HL-60/S4 treated with retinoic acid at 250 ng/mL for 4 days and 3 days (cell line): ENCODE results near the gene SLC35F1.
"Not testable (repeated sequence)": the region's sequence is repeated elsewhere in the genome, so short reads cannot be mapped to it uniquely, and the experiment has no call there.

ENCODE experiments used
- in situ Hi-C: fragments of 300-500 bp; cut with MboI; formaldehyde crosslinking; loops from 2 replicates; pipeline ENCODE4 v1.7.0; 2022; ENCODE audit warnings: low sequenced_read_pairs

Gene SLC35F1

DNA sequence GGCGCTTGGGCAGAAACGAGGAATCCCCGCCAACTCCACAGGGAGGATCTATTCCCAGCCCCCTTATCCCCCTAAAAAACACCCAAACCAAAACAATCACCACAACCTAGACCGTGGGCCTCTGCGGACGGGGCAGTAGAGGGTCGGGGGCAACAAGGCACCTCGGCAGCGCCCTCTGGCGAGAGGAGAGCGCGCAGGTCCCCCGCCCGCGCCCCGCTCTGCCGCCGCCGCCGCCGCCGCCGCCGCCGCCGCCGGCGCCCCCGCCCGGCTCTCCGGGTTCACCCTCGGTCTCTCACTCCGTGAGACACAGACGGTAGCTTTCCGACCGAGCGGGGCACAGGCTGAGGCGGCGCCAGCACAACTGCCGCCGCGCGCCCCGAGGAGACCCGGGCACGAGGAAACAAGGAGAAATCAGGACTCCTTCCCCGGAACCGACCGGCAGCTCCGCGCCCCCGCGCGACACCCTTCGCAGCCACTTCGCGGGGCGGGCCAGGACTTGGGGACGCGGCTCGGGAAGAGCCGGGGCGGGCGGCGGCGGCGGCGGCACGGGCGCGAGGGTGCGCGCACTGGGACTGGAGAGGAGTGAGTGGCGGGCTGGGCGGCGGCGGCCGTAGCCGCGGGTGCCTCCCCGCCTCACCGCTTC is at the start of gene SLC35F1:
TSS of gene SLC35F1 (plus strand) at position 307 of the 643 bp plus-strand sequence.
- in situ Hi-C loops, result no loop called here

DNA sequence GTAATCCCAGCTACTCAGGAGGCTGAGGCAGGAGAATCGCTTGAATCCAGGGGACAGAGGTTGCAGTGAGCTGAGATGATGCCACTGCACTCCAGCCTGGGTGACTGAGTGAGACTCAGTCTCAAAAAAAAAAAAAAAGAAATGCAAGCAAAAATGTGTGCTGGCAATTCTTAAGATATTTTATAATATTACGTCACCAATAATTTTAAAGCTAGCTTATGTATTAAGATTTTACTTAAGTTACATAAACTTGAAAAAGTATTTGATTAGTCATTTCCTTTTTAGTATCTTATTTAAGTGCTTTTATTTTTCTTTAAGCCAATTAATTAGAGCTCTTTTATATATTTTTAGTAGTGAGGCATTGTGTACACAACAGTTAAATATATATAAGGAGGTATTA is 48.5 kb upstream of the SLC35F1 start:
- in situ Hi-C loops, result not testable (repeated sequence)

DNA sequence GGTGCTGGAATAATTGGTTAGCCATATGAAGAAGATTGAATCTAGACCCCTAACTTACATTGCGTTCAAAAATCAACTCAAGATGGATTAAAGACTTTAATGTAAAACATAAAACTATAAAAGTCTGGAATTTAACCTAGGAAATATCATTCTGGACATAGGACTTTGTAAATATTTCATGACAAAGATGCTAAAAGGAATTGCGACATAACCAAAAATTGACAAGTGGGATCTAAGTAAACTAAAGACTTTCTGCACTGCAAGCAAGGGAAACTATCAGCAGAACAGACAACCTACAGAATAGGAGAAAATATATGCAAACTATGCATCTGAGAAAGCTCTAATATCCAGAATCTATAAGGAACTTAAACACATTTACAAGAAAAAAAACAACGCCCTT is 45.5 kb upstream of the SLC35F1 start:
- in situ Hi-C loops, result no loop called here

DNA sequence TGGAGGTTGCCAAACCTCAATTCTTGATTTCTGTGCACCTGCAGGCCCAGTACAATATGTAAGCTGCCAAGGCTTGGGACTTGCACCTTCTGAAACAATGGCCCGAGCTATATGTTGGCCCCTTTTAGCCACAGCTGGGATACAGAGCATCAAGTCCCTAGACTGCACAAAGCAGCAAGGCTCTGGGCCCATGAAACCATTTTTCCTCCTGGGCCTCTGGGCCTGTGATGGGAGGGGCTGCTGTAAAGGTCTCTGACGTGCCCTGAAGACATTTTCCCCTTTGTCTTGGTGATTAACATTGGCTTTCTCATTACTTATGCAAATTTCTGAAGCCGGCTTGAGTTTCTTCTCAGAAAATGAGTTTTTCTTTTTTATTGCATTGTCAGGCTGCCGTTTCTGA is 40.5 kb upstream of the SLC35F1 start:
- in situ Hi-C loops, result no loop called here

DNA sequence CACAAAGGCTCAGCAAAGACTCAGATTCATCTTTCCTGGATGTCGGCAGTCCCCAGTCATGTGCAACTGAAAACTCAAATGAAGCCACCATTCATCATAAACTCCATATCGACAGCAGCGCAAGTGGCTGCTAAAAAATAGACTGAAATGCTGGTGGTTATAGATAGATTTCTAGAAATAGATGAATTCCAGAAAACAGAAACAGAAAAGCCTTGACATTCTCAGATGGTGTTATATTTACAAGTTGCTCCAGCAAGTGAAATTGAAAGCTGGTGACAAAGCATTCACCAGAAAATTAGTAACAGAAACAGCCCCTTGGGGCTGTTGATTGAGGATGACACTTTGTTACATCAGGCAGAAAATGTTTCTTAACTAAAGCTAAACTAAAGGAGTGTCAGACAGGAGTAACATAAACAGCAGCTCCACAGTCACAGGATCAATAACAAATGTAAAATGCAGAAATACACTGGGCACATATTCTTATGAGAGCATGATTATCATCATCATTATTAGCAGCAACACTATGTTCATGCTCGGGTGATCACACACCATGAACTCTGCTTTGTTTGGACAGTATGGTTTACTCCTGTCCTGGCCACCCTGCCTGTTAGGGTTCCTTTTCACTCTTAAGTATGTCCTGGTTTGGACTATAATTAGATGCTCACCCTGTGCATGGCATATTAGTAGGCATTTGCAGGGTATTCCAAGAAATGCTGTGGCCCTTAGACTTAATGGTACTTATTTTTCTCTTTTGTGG is 36.4 kb upstream of the SLC35F1 start:
- in situ Hi-C loops, result no loop called here

DNA sequence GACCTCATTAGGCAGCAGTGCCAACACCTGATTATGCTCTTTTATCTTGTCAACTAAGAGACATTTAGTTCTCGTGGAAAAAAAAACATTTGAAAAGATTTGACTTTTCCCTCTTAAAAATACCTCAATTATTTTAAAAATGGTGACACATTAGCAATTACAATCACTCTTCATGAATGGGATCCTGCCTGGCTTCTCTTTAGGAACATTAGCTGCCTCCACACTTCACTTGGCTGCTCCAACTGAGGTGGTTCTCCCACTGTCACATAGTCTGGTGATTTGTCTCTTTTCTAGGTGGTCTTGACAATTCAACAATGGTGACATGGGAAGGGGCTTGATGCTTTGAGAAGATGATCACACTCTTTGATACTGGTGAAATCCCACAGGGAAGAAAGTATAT is 26.2 kb upstream of the SLC35F1 start:
- in situ Hi-C loops, result no loop called here

DNA sequence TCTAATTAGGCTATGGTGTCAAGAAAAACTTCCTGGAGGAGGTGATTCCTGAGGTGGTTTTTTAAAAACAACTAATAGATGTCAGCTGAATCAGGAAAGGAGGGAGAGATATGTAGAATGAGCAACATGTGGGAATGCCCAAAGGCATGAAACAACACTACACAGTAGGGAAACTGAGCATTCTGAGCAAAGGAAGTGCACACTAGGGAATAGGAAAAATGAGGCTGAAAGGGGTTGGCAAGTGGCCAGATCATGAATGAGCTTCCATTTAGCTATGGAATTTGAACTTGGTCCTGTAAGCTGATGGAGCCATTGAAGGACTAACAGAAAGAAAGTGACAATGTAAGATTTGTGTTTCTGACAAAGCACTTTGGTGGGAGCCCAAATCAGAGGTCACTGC is 16.9 kb upstream of the SLC35F1 start:
- in situ Hi-C loops, result no loop called here

DNA sequence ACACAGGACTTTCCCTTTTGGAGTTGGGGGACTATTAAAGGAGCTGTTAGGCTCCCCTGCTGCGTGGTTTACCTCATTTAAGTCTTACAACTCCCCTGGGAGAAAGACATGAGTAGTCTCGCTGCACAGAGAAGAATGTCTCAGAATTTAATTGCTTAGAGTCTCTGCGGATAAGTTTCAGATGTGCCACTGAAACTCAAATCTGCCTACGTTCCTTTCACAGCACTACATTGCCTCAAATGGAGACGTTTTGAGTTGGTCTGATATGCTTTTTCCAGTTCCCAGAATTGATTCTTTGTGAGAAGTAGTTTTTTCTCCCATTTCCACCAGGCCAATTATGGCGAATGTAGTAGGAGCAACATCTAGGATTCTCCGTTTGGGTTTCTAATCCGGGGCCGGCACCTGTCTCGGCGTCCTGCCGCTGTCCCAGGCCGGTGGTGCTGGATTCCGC is 532 bp upstream of the SLC35F1 start:
- in situ Hi-C loops, result no loop called here

DNA sequence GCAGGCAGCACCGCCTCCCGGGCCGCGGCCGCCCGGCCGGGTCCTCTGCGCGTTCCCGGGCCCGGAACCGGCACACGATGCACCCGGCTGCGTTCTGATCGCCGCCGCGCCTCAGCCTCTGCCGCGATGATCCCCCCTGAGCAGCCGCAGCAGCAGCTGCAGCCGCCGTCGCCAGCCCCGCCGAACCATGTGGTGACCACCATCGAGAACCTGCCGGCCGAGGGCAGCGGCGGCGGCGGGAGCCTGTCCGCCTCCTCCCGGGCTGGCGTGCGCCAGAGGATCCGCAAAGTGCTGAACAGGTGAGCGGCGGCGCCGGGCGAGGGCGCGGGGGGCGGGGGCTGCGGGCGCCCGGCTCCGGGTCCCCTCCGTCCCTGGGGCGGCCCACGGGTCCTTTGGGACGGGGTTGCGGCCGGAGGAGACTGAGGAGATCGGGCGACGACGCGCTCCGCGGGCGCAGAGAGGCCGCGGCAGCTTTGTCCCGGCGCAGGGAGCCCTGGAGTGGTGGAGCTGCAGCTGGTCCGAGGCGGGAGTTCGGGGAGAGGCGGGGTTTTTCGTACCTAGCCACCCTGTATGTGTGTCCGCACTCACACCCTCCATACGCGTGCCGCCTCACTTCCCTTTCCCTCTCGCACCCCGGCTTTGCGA is 659 bp downstream of the SLC35F1 start:
- in situ Hi-C loops, result no loop called here

DNA sequence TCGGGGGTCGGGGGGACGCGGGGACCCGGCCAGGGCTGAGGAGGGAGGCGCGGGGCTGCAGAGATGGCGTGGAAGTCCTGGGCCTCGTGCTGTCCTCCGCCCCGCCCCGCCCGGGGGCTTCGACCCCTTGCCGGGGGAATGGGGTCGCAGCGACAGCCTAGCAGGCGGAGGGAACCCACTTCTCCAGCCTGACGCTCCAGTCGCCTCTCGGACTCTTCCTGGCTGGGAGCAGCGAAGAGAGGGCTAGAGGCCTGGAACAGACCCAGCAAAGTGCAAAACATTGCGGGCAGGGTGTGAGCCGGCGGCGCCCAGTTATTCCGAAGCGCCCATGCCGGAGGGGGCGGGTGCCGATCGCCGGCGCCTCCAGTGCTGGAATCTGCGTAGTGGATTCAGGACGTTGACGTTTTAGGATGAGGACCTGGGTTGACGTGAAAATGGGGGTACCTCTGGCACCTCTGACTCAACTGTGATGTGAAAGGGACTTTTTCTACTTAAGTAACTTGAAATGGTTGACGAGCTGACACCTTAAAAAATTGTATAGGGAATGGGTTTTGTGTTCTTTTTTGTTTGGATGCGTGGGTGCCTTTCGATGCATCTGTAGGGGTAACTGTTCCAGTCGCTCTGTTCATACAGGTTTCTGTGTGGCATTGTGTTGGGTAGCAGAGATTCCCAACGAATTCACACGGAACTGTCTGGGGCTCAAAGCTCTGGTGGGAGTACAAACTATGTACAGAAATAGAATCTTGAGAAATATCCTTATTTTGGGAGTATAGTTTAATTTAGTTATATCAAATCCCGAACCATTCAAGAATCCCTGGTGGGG is 1.4 kb downstream of the SLC35F1 start:
- in situ Hi-C loops, result no loop called here

DNA sequence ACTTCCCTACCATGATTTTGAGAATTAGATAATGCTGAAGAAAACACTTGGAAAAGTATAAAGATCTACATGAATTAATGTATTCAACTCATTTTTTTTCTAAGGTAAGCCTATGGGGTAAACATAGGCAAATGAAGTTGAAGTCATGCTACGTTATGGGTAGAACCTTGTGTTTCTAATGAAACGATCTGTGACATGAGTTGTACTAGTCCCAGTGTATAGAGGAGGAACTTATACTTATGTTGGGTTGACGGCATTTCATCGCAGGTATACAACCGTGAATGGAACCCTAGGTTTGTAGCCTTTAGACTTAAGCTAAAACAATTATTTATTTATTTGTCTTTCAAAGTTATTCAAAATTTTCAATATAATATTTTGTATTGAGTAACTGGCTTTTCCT is 2.6 kb downstream of the SLC35F1 start:
- in situ Hi-C loops, result no loop called here

DNA sequence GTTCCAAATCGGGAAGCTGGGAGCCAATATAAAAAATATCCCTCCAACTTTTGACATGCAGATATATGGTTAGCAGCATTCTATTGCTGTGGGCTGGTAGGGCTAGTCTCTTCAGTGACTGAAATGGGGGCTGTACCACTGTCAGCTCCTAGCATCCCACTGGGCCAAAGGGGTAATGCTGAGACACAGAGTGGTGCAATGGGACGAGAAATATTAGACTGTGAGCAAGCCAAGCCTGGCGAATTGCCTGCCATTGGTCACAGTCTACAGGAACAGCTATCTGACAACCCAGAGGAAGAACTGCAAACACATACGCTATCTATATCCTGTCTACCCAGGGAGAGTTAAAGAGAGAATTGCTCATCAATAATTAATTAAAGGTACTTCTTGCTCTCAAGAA is 3.5 kb downstream of the SLC35F1 start:
- in situ Hi-C loops, result no loop called here

DNA sequence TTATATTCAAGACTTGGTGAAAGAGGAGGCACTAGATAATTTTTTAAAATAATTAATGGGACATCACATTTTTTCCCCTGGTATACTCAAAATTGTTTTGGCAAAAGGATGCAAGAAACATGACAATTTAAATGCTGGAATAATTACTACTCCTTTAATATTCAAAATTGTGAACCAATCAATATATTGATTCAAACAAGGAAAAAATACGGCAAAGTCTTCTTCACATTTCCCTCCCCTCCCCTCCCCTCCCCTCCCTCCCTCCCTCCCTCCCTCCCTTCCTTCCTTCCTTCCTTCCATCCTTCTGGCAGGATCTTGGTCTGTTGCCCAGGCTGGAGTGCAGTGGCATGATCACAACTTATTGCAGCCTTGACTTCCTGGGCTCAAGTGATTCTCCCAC is 4.1 kb downstream of the SLC35F1 start:
- in situ Hi-C loops, result no loop called here

DNA sequence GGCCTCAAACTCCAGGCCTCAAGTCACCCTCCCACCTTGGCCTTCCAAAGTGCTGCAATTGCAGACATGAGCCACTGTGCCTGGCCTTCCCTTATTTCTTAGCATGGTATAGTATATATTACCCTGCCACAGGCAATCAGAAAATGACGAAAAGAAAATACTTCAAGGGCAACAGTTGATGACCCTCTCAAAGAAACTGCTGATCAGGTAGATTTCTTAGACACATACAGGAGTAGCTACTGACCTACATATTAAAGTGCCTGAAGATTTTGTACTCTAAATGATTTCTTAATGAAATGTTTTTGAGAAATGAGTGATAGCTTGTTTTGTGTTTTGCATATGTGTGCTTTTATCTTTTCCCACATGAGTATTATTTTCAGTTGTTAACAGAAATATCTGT is 4.6 kb downstream of the SLC35F1 start:
- in situ Hi-C loops, result no loop called here

DNA sequence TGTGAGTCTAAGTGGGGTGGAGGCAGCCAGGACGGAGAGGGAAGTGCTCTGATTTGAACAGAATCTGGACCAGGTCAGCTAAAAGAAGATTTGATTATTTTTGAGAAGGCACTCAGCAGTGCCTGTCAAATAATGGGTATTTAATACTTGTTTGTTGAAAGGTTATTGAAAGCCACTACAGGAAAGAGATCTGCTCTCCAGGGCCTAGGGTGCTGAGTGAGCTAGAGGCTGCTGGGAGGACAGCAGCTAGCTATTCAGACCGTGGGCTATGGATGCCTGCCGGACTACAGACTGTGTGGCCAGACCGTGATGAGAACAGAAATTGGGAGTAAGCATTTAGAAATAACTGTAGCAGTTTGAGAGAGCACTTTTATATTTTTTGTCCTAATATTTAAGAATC is 8.8 kb downstream of the SLC35F1 start:
- in situ Hi-C loops, result no loop called here

DNA sequence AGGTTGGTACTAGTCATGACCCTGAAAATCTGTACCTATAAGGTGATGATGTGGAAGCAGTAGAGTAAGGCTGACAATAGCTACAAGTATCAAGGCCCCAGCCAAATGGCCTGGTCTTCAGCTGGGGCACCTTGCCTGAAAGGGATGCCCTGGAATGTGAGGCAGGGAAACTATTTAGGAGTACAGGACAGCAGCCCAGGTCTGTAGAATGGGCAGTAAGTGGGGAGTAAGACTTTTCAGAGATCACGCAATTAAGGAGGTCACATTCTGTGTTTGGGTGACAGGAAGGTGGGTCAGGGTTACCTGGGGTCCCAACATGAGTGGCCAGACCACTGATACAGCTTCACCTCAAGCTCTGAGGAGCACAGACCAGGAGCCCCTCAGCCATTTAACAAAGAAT is 9.4 kb downstream of the SLC35F1 start:
- in situ Hi-C loops, result no loop called here

DNA sequence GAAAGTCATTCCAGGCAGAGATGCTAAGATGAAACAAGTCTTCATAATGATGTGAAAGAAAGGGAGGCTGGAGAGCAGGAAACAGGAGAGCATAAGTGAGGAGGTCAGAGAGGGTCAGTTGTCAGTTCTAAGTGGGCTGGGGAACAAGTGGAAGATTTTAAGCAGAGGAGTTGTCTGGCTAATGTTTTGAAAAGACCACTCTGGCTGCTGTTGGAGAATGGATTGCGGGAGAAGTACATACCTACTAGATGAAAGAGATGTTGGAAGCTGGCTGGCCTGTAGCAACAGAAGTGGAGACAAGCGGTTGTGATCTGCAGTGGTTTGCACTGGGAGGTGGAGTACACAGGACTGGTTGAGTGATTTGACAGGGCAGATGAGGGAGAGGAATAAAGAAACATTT is 10.1 kb downstream of the SLC35F1 start:
- in situ Hi-C loops, result no loop called here

DNA sequence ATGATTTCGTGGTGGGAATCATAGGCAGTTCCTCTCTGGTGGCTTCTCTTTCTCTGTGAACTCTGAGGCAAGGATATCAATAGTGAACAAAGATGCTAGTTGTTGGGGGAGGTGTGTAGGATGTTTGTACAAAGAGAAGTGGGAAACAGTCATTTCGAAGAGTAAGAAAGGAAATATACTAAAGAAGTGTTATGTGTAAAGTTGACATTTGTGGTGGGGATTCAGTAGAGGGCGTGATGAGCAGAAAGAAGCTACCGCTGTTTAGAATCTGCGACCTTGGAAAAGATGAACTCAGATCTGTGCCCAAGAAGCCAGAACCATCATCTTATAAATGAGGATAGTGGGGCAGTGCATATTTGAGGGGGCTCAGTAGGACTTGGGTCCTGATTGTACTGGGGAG is 11.4 kb downstream of the SLC35F1 start:
- in situ Hi-C loops, result no loop called here

DNA sequence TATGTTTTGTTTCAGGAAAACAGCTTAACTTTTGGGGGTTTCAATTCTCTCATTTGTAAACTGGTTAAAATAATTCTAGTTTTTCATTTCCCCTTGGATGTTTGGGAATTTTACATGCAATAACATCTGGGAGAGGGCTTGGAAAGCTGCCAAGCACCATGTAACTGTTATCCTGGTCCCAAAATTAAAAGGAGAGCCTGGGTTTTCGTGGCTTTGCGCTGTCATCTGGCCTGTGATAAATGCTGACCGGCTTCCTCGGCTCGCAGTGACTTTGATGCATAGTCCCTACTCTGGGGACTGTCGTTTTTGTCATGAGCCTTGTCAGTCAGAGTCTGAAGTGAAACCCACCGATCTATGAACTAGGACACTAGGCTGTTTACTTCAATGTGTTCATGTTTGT is 12.2 kb downstream of the SLC35F1 start:
- in situ Hi-C loops, result no loop called here

DNA sequence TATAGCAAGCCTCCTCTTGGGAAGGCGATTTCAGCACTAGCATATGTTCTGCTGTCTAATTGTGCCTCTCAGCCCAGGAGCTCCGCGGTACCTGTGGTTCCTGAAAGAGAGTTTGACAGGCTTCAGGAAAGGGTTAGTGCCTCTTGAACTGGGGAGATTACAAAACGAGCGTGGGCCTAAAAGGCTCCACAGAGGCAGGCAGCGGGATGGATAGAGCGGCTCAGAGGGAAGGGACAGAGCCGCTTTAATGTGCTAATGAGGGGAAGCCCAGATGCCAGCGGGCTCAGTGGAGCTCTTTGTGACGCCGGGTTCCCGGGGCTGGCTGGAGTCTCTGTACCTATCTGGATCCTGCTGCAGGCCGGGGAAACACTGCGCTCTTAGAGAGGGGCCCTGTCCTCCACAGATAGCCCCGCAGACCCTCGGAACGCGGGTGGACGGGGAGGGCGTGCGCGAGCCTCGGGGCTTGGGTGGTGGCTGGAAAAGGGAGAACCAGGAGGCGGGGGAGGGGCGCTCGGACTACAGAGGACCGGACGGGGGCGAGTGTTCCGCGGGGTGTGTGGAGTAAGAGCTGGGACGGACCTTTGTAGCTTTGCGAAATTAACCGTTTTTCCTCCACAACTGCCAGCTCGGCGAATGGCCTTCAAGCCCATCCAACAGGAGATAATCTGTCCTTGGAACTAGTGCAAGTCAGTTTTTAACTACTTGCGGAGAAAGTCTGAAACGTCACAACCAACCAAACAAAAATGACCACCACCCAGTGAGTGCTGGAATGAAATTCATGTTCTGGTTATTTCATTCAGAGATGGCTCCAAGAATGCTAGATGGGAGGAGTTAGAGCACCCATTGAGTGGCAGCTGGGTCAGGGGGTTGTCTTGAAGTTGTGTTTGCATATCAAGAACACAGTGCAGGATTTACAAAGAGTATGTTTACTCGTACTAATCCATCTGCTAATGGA is 13.0 kb downstream of the SLC35F1 start:
- in situ Hi-C loops, result no loop called here
